ENCODE data around the gene DPP6. TPM values are rescaled to one million over a fixed set of nuclear protein-coding genes. Genes with fewer than 3 reads are reported as not detected.
A peak's percentile ranks its signal among the peaks of the same experiment; 100 is the strongest.
"Not testable (repeated sequence)": the region's sequence is repeated elsewhere in the genome, so short reads cannot be mapped to it uniquely, and the experiment has no call there.

Gene DPP6
- total RNA-seq, 1 donor from 2014 or later, result not detected

GRCh38 chr7:154907651-154908620 is 855.7 kb downstream of the DPP6 start:
- no peak for DNase-seq (ENCODE audit: low spot score)

- no peak for DNase-seq (ENCODE audit: low spot score)
Observed at GRCh38 chr7:154909241-154910105, 857.3 kb downstream of the DPP6 start.

DNA sequence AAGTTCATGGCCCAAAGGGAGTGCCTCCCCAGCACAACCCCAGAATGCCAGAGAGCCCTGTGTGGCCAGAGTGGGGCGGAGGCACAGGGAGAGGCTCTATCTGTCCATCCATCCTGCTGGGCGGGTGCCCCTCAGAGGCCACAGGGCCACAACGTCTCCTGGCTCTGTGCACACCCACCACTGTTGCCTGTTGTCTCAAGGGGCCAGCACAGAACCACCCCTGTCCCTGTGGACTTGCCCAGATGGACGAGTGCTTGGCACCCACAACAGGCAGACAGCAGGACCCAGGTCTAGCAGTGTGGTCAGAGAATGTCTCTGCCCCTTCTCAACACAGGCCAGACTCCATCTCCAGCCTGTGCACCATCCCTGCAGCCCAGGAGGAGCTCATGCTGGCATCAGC is 857.9 kb downstream of the DPP6 start:
- no peak for DNase-seq (ENCODE audit: low spot score)

DNA sequence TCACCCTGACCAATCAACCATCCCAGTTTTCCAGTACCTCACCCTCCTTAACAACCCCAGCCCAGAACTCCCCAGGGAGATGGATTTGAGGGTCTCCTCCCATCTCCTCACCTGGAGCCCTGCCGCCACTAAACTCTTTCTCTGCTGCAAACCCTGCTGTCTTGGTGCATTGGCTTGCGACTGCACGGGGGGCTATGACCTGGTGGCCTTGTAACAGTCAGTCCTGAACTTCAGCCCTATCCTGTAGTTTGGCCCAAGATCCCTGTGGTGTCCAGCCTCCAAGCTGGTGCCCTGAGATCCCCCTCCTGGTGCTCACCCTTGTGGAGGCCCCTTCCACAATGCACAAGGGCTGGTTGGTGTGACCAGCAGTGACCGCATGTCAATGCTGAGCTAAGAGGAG is 858.8 kb downstream of the DPP6 start:
- no peak for DNase-seq (ENCODE audit: low spot score)

DNA sequence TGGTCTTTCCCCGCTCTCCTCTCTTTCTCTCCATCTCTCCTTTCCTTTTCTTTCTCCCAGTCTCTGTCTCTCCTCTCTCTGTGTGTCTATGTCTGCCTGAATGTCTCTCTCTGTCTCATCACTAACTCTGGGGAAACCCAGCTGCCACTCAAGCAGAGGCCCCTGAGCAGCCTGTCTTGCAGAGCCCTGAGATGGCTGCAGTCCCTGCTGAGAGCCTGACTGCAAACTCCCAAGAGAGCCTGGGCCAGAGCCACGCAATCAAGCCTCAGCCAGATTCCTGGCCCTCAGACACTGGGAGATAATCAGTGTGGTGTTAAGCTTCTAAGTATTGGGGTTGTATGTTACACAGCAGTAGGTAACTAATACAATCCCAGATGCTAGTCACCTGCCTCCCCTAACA is 859.2 kb downstream of the DPP6 start:
- DNase-seq (ENCODE audit: low spot score), result no peak

- no peak for DNase-seq (ENCODE audit: low spot score)
Observed at GRCh38 chr7:154911862-154912455, 859.8 kb downstream of the DPP6 start.

GRCh38 chr7:154912871-154913637 is 860.9 kb downstream of the DPP6 start:
- no peak for DNase-seq (ENCODE audit: low spot score)

GRCh38 chr7:154913638-154914307 is 861.6 kb downstream of the DPP6 start:
- peak; percentile 87 for DNase-seq (ENCODE audit: low spot score)

- DNase-seq (ENCODE audit: low spot score), result no peak
Observed at GRCh38 chr7:154914308-154914995, 862.3 kb downstream of the DPP6 start.

- DNase-seq (ENCODE audit: low spot score), result no peak
Observed at GRCh38 chr7:154914996-154915380, 862.8 kb downstream of the DPP6 start.

DNA sequence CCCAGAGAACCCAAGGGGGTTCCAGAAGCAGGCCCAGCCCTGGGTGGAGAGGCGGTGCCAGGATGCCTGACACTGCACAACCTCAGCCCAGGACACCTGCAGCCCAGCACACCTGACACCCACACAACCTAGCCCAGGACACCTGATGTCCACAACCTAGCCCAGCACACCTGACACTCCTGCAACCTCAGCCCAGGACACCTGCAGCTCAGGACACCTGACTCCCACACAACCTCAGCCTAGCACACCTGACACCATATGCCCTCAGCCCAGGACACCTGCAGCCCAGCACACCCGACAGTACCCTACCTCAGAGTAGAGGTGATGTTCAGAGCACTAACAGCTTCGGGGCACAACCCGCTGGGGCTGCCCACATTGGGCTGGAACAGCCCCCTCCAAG is 863.4 kb downstream of the DPP6 start:
- no peak for DNase-seq (ENCODE audit: low spot score)

DNA sequence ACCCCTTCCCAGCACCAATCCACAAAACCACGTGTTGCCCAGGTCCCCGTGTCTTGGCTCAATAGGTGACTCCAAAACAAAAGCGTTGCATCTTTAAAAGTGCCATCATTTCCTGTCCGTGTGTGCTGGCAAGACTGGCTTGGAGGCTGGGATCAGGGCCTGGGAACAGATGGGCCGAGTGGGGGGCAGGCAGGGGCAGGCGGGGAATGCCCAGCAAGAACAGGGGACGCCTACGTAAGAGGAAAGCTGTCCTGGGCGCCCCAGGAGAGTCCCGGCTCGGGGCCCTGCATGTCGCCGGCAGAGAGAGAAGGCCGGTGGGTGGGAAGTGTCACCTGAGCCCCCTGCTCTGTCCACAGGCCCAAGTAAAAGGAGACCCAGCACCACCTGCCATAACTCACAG is 864.2 kb downstream of the DPP6 start:
- no peak for DNase-seq (ENCODE audit: low spot score)

DNA sequence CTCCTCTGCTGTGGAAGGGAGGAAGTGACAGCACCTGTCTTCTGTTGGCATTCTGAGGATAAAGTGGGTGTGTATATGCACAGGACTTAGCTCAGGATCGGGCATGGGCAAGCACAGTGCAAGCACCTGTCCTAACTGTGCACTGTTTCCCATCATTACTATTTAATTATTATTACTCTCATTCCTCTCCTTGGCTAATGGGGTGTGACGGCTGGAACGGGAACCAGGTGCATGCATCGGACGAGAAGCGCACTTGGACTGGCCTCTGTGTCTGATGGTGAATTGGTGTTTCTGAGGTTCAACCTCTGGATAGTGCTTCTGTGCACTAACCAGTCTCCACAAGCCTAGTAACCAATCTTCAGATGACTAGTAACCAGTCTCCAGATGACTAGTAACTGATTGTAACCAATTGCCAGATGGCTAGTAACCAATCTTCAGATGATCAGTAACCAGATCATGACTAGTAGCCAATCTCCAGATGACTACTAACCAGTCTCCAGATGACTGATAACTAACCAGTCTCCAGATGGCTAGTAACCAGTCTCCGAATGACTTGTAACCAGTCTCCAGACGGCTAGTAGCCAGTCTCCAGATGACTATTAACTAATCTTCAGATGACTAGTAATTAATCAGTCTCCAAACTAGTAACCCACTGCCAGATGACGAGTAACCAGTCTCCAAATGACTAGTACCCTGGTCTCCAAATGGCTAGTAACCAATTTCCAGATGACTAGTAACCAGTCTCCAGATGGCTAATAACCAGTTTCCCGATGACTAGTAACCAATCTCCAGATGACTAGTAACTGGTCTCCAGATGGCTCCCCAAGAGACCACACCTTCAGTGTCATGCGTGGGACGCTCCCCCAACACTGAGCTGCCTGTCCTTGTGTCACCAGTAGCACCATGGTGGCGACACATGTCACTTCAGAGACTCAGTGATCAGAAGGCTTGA is 864.9 kb downstream of the DPP6 start:
- no peak for DNase-seq (ENCODE audit: low spot score)

DNA sequence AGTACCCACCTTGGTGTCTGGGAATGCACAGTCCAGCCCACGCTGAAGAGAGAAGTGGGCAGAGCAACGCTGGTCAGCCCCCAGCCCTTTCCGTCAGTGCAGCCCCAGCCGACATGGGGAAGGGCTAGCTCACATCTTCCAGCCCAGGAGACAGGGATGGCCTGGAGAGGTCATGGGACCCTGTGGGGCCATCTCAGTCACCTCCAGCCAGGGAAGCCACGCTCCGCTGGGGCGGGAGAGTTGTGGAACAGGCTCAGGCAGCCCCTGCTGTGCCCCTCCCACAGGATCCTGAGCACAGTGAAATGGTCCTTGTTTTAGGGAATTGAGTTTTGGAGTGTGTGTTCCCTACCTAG is 865.6 kb downstream of the DPP6 start:
- no peak for DNase-seq (ENCODE audit: low spot score)

DNA sequence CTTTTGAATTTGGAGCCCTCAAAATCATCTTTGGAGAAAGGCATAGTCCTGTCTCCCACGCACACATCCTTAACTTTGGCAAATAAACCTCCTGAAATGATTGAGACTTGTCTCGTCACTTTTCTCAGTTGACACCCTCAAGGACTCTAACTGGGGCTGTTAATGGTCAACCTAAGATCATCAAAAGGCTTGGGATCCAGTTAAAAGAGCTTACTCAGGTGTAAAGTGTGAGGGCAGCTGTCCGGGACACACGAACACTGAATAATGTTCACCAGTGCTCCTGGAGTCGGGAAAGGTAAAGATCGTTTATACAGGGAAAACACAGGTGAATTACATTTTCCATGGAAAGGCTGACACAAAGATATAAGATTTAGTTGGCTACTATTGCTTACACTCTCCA is 866.1 kb downstream of the DPP6 start:
- DNase-seq (ENCODE audit: low spot score), result no peak

DNA sequence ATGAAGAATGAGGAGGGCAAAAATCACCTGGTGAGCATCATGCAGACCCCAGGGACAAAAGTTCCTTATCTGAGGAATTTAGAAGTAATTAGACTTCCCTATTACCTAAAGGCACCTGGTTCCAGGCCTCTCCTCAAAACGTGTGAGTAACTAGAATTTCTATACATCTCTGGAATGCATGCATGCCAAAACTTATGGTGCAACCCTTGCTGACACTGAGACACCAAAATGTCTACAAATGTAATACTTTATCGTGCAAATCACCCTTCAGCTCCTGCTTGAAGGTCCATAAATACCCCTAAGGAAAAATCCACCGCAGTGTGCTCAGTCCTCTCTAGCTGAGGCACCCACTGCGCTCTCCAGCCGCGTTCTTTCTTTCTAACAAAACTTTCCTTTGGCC is 866.5 kb downstream of the DPP6 start:
- DNase-seq (ENCODE audit: low spot score), result no peak

DNA sequence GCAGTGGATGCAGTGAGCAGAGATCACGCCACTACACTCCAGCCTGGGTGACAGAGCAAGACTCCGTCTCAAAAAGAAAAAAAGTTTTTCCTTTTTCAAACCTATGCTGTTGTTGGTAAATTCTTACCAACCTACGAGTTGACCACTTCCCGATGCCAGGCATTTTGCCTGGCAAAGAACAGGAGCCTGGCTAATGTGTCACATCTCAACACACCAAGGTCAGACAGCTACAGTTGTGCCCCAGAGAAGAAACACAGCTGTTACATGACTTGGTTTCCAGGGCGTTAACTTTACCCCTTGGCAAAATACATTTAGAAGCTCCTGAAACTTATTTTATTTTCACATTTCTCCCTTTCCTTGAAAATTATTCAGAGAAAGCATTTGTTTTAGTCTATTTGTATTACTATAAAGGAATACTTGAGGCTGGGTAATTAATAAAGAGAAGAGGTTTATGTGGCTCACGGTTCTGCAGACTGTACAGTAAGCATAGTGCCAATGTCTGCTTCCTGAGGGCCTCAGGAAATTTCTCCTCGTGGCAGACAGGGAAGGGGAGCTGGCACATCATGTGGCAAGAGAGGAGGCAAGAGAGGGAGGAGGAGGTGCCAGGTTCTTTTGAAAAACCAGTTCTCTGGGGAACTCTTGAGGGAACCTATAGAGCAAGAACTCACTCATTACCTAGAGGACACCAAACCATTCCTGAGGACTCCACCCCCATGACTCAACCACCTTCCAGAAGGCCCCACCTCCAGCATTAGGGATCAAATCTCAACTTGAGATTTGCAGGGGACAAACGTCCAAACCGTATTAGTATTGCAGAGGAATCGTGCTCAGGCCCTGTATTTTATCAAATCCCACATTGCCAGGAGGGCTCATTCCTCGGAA is 867.4 kb downstream of the DPP6 start:
- DNase-seq (ENCODE audit: low spot score), result no peak

GRCh38 chr7:154922472-154922871 is 870.3 kb downstream of the DPP6 start:
- not testable (repeated sequence) for DNase-seq (ENCODE audit: low spot score)

Data from ureter (tissue), 1 donor.